Measurements from ENCODE around the gene CD300LF.

Gene CD300LF

DNA sequence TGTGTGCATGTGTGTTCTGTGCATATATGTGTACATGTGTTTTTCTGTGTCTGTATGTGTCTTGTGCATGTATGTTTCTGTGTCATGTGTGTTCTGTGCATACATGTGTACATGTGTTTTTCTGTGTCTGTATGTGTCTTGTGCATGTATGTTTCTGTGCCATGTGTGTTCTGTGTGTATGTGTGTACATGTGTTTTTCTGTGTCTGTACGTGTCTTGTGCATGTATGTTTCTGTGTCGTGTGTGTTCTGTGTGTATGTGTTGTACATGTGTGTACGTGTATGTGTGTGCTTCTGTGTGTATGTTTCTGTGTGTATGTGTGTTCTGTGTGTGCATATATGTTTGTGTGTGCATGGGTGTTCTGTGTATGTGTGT, 16.0 kb upstream of the CD300LF start:
- no peaks in the 10 kb centered on the region for H3K9me3 ChIP-seq (ENCODE audit: insufficient read depth, low read depth, low read length)
- TF ChIP-seq EZH2phosphoT487 (IDR thresholded peaks at IDR 0.05; ENCODE audit: borderline replicate concordance), result no peak
- H3K9me2 ChIP-seq (replicated peaks; ENCODE audit: low read depth, low read length), result no peaks in the 10 kb centered on the region
- no peaks in the 10 kb centered on the region for H3K27me3 ChIP-seq (ENCODE audit: insufficient read depth, low read length, poor library complexity, severe bottlenecking)
- no peaks in the 10 kb centered on the region for H4K20me1 ChIP-seq (ENCODE audit: insufficient read depth, low read length, poor library complexity, severe bottlenecking)
- no peak overlapping the region for H3K4me2 ChIP-seq (ENCODE audit: low read depth, low read length, poor library complexity, severe bottlenecking)
- no peaks in the 10 kb centered on the region for H3F3A ChIP-seq (ENCODE audit: low read depth)
- H2AFZ ChIP-seq (ENCODE audit: low read length), result no peak overlapping the region
- no peak overlapping the region for H3K4me3 ChIP-seq (ENCODE audit: low read length, poor library complexity, severe bottlenecking)
- no peaks in the 10 kb centered on the region for H3K36me3 ChIP-seq (ENCODE audit: insufficient read depth, low read length)
- H3K79me2 ChIP-seq (ENCODE audit: insufficient read depth, low read length), result no peaks in the 10 kb centered on the region
- H3K4me1 ChIP-seq (ENCODE audit: insufficient read depth, low read length, poor library complexity, severe bottlenecking), result peaks cover 40% of the 10 kb centered on the region
- H3K9ac ChIP-seq (ENCODE audit: low read depth, low read length, poor library complexity, severe bottlenecking), result no peak overlapping the region

DNA sequence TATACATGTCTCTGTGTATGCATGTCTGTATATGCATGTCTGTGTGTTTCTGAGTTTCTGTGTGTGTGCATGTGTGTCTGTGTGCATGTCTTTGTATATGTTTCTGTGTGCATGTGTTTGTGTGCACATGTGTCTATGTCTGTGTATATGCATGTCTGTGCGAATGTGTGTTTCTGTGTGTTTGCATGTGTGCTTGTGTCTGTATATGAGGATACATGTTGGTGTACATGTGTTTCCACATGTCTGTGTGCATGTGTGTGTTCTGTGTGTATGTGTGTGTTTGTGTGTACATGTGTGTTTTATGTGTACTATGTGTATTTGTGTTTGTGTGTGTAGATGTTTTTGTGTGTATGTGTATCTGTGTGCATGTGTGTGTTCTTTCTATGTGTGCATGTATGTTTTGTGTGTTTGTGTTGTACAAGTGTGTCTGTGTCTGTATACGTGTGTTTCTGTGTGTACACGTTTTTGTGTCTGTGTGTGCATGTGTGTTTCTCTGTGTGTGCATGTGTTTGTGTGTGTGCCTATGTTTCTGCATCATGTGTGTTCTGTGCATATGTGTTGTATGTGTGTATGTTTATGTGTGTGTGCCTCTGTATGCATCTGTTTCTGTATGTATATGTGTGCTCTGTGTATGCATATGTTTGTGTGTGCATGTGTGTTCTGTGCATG, 15.4 kb upstream of the CD300LF start:
- Histone ChIP-seq H4K20me1 (ENCODE audit: insufficient read depth, low read length, poor library complexity, severe bottlenecking) (no peaks in the 10 kb centered on the region), H3K4me2 (ENCODE audit: low read depth, low read length, poor library complexity, severe bottlenecking) (no peak overlapping the region), H3K9me3 (ENCODE audit: insufficient read depth, low read depth, low read length) (no peaks in the 10 kb centered on the region), H2AFZ (ENCODE audit: low read length) (no peak overlapping the region), H3F3A (ENCODE audit: low read depth) (no peaks in the 10 kb centered on the region), H3K9me2 (replicated peaks; ENCODE audit: low read depth, low read length) (no peaks in the 10 kb centered on the region), H3K9ac (ENCODE audit: low read depth, low read length, poor library complexity, severe bottlenecking) (no peak overlapping the region), H3K79me2 (ENCODE audit: insufficient read depth, low read length) (no peaks in the 10 kb centered on the region), H3K36me3 (ENCODE audit: insufficient read depth, low read length) (no peaks in the 10 kb centered on the region), H3K27me3 (ENCODE audit: insufficient read depth, low read length, poor library complexity, severe bottlenecking) (no peaks in the 10 kb centered on the region), H3K4me3 (ENCODE audit: low read length, poor library complexity, severe bottlenecking) (no peak overlapping the region), H3K4me1 (ENCODE audit: insufficient read depth, low read length, poor library complexity, severe bottlenecking) (peaks cover 39% of the 10 kb centered on the region)
- TF ChIP-seq, protein P1, sequence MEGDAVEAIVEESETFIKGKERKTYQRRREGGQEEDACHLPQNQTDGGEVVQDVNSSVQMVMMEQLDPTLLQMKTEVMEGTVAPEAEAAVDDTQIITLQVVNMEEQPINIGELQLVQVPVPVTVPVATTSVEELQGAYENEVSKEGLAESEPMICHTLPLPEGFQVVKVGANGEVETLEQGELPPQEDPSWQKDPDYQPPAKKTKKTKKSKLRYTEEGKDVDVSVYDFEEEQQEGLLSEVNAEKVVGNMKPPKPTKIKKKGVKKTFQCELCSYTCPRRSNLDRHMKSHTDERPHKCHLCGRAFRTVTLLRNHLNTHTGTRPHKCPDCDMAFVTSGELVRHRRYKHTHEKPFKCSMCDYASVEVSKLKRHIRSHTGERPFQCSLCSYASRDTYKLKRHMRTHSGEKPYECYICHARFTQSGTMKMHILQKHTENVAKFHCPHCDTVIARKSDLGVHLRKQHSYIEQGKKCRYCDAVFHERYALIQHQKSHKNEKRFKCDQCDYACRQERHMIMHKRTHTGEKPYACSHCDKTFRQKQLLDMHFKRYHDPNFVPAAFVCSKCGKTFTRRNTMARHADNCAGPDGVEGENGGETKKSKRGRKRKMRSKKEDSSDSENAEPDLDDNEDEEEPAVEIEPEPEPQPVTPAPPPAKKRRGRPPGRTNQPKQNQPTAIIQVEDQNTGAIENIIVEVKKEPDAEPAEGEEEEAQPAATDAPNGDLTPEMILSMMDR (conservative IDR thresholded peaks at IDR 0.05; ENCODE audit: low read length), result no peak
- no peak for TF ChIP-seq EZH2phosphoT487 (IDR thresholded peaks at IDR 0.05; ENCODE audit: borderline replicate concordance)

DNA sequence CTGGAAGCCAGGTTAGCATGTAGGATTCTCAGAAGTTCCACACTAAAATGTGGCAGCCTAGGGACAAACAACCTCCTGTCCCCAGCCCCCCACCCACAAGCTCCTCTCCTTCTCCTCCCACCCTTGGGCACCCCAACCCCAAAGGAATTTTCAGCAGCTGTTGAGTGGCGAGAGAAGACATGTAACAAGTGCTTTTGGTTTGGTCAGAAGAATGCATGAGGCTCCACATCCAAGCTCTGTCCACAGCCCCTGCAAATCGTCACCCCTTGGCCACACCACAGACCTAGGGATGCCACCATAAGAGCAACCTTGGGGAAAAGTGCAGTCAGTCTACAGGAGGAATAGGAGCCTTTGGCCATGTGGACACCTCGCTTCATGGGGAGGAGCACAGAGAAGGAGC, 12.4 kb upstream of the CD300LF start:
- Histone ChIP-seq H3K9me3 (ENCODE audit: insufficient read depth, low read depth, low read length) (no peaks in the 10 kb centered on the region), H3K9me2 (replicated peaks; ENCODE audit: low read depth, low read length) (no peaks in the 10 kb centered on the region), H3K79me2 (ENCODE audit: insufficient read depth, low read length) (no peaks in the 10 kb centered on the region), H3K4me1 (ENCODE audit: insufficient read depth, low read length, poor library complexity, severe bottlenecking) (peaks cover 25% of the 10 kb centered on the region), H4K20me1 (ENCODE audit: insufficient read depth, low read length, poor library complexity, severe bottlenecking) (no peaks in the 10 kb centered on the region), H3K4me3 (ENCODE audit: low read length, poor library complexity, severe bottlenecking) (no peak overlapping the region), H3F3A (ENCODE audit: low read depth) (no peaks in the 10 kb centered on the region), H3K27me3 (ENCODE audit: insufficient read depth, low read length, poor library complexity, severe bottlenecking) (no peaks in the 10 kb centered on the region), H3K4me2 (ENCODE audit: low read depth, low read length, poor library complexity, severe bottlenecking) (no peak overlapping the region), H2AFZ (ENCODE audit: low read length) (no peak overlapping the region), H3K36me3 (ENCODE audit: insufficient read depth, low read length) (no peaks in the 10 kb centered on the region), H3K9ac (ENCODE audit: low read depth, low read length, poor library complexity, severe bottlenecking) (no peak overlapping the region)
- no peak for TF ChIP-seq EZH2phosphoT487 (IDR thresholded peaks at IDR 0.05; ENCODE audit: borderline replicate concordance)
- TF ChIP-seq, protein P1 (conservative IDR thresholded peaks at IDR 0.05; ENCODE audit: low read length), result no peak

DNA sequence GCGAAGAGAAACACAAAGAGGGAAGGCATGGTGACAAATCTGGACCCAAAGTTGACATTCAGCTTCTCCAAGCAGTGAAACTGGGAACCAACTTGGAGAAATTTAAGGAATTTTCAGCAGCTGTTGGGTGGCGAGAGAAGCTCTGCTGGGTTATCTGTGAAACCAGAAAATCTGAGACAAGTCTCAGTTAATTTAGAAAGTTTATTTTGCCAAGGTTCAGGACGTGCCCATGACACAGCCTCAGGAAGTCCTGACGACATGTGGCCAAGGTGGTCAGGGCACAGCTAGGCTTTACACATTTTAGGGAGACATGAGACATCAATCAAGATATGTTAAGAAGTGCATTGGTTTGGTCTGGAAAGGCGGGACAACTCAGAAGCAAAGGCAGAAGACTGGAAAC, 11.2 kb upstream of the CD300LF start:
- Histone ChIP-seq H3K9ac (ENCODE audit: low read depth, low read length, poor library complexity, severe bottlenecking) (no peak overlapping the region), H3K27me3 (ENCODE audit: insufficient read depth, low read length, poor library complexity, severe bottlenecking) (no peaks in the 10 kb centered on the region), H3K4me2 (ENCODE audit: low read depth, low read length, poor library complexity, severe bottlenecking) (no peak overlapping the region), H3K9me3 (ENCODE audit: insufficient read depth, low read depth, low read length) (no peaks in the 10 kb centered on the region), H3K9me2 (replicated peaks; ENCODE audit: low read depth, low read length) (no peaks in the 10 kb centered on the region), H2AFZ (ENCODE audit: low read length) (no peak overlapping the region), H3K4me1 (ENCODE audit: insufficient read depth, low read length, poor library complexity, severe bottlenecking) (peaks cover 15% of the 10 kb centered on the region), H3K79me2 (ENCODE audit: insufficient read depth, low read length) (no peaks in the 10 kb centered on the region), H3K36me3 (ENCODE audit: insufficient read depth, low read length) (no peaks in the 10 kb centered on the region), H3K4me3 (ENCODE audit: low read length, poor library complexity, severe bottlenecking) (no peak overlapping the region), H3F3A (ENCODE audit: low read depth) (no peaks in the 10 kb centered on the region), H4K20me1 (ENCODE audit: insufficient read depth, low read length, poor library complexity, severe bottlenecking) (no peaks in the 10 kb centered on the region)
- TF ChIP-seq, protein P1 (conservative IDR thresholded peaks at IDR 0.05; ENCODE audit: low read length), result no peak
